ENCODE data around the gene USP24.

The USP24 gene

DNA sequence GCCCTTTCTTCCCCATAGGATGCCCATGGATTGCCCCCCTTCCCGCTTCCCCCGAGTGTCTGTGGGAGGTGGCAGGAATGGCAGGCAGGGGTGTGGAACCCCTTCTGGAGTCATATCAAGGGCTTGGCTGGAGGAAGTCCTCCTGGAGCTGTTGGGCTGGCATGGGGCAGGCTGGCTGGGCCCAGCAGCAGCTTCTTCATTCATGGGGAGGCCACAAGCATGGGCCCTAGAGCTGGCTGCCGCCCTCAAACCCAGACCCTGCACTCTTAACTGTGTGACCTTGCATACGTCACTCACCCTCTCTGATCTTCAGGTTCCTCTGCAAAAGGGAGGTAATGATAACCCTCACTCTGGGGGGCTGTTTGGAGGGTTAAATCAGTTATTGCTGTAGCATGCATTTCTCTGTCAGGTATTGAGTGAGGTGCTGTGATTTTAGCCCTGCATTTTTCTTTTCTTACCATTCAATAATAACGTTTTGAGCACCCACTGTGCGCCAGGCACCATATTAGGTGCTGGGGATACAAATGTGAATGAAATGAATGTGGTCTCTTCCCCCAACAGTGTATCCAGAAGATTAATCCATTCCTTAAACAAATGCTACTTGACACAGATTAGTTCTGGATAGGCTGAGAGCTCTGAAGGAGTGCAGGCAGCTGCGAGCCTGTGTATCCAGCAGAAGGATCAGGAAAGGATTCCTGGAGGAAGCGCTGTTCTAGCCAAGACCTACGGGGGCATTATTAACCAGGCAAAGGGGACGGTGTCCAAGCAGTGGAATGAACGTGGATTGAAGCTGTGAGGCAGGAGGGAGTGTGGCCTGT, 166.5 kb downstream of the USP24 start:
- TF ChIP-seq, protein P1, sequence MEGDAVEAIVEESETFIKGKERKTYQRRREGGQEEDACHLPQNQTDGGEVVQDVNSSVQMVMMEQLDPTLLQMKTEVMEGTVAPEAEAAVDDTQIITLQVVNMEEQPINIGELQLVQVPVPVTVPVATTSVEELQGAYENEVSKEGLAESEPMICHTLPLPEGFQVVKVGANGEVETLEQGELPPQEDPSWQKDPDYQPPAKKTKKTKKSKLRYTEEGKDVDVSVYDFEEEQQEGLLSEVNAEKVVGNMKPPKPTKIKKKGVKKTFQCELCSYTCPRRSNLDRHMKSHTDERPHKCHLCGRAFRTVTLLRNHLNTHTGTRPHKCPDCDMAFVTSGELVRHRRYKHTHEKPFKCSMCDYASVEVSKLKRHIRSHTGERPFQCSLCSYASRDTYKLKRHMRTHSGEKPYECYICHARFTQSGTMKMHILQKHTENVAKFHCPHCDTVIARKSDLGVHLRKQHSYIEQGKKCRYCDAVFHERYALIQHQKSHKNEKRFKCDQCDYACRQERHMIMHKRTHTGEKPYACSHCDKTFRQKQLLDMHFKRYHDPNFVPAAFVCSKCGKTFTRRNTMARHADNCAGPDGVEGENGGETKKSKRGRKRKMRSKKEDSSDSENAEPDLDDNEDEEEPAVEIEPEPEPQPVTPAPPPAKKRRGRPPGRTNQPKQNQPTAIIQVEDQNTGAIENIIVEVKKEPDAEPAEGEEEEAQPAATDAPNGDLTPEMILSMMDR (IDR thresholded peaks at IDR 0.05; ENCODE audit: low read depth, low read length), result no peak
- no peak for DNase-seq (ENCODE audit: extremely low read depth, low read depth)

DNA sequence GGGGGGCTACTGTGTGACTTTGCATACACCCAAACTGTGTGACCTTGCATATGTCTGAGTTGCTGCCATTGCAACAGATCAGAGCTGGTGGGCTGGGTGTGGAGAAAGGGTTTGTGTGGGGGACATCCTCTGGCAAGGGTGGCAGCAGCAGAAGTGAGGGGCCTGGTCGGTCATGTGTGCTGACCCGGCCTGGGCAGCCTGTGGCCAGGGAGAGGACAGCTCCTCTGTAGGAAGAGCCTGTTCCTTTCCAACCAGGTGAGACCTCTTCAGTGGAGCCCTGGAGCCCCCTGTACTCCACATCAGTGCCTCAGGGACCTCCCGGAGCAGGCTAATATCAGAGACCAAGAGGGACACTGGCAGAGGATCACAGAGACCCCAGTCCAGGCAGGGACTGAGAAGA, 167.6 kb downstream of the USP24 start:
- TF ChIP-seq, protein P1 (IDR thresholded peaks at IDR 0.05; ENCODE audit: low read depth, low read length), result no peak
- no peak for DNase-seq (ENCODE audit: extremely low read depth, low read depth)

DNA sequence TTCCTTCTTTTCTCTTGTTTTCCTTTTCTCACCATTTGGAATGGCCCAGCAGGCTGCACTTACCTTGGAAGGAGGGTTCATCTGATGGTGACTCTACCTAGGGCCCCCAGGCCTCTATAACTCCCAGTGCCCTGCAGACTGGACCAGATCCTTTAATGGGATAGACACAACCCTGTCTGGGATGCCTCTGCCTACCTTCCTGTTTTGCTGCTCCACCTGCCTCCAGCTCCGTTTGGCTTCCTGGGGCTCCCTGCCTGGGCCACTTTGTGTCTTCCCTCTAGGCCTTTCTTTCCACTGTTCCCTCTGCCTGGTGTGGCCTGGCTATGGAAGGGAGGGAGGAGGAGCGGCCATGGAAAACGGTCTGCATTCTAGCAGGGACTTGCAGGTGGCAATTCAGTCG, 168.3 kb downstream of the USP24 start:
- TF ChIP-seq, protein P1 (IDR thresholded peaks at IDR 0.05; ENCODE audit: low read depth, low read length), result no peak
- no peak for DNase-seq (ENCODE audit: extremely low read depth, low read depth)

DNA sequence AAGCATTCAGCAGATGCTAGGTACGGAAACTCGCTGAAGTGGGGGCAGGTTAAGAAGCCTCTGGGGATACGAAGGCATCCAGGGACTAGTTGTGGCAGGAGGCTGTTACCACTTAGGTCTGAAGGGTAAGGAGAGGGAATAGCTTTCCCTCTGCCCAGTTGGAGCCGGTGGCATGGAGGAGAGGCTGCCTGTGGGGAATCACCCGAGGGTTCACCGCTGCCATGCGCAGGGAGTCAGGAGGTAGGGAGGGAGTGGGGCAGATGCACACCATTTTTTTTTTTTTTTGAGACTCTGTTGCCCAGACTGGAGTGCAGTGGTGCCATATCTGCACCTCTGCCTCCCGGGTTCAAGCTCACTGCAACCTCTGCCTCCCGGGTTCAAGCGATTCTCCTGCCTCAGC, 169.7 kb downstream of the USP24 start:
- DNase-seq (ENCODE audit: extremely low read depth, low read depth), result no peak
- TF ChIP-seq, protein P1 (IDR thresholded peaks at IDR 0.05; ENCODE audit: low read depth, low read length), result no peak

DNA sequence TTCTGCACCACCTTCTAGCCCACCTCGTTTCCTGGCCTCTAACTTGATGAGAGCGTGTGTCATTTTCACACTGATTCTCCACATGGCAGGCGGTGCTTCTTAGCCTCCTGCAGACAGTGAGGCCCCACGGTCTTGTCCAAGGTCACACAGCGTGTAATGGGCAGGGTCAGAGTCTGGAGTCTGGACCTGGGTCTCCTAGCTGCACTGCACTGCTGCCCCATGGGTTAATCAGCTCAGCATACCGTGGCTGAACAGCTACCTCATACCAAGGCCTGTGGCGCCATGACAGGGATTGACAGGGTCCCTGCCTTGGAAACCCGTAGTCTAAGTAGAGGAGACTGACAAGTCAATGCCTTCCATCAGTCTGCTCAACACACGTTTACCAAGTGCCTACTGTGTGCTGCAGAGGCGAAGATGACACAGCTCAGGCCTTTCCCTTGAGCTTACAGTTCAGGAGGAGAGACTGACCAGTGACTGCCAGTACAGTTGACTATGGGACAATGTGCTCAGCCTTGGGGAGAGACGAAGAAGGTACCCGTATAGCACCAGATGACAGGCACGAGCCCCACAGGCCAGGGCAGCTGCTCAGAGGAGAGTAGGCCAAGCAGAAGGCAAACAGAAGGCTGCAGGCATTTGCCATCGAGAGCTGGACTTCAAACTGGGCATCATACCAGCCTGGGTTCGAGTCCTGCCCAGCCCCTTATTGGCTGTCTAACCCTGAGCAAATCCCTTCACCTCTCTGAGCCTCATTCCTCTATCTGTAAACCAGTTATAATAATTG, 170.4 kb downstream of the USP24 start:
- TF ChIP-seq, protein P1 (IDR thresholded peaks at IDR 0.05; ENCODE audit: low read depth, low read length), result no peak
- no peak for DNase-seq (ENCODE audit: extremely low read depth, low read depth)

DNA sequence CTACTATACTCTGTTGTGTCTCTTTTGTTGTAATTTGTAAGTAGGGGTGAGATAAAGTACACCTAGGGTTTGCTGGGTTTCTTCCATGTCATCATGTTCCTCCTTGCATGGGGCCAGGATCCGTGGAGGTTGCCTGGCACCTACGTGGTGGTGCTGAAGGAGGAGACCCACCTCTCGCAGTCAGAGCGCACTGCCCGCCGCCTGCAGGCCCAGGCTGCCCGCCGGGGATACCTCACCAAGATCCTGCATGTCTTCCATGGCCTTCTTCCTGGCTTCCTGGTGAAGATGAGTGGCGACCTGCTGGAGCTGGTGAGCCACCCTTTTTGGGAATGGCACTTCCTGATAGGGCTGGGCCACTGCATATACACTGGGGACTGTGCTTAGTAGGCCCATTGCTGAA, 171.4 kb downstream of the USP24 start:
- TF ChIP-seq, protein P1 (IDR thresholded peaks at IDR 0.05; ENCODE audit: low read depth, low read length), result no peak
- DNase-seq (ENCODE audit: extremely low read depth, low read depth), result no peak

DNA sequence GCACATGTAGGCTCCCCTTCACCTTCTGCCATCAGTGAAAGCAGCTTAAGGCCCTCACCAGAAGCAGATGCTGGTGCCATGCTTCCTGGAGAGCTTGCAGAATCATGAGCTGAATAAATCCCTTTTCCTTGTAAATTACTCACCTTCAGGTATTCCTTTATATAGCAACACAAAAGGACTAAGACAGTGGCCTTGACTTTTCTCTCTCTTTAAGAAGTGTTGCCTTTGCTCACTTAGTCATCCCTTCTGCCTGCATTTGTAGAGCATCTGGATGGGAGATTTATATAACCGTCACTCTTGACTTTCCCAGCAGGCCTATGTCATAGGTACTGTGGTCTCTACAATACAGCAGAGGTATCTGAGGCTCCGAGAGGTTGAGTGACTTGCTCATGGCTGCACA, 172.2 kb downstream of the USP24 start:
- TF ChIP-seq, protein P1 (IDR thresholded peaks at IDR 0.05; ENCODE audit: low read depth, low read length), result no peak
- DNase-seq (ENCODE audit: extremely low read depth, low read depth), result no peak
